Measurements from ENCODE around the gene PCDH15. TPM values are rescaled to one million over a fixed set of nuclear protein-coding genes. Genes with fewer than 3 reads are reported as not detected.
A peak's percentile ranks its signal among the peaks of the same experiment; 100 is the strongest.

PCDH15 gene
- total and polyA plus RNA-seq, 2 of the 13 experiments (the other 11 are each of a cell fraction or from before 2014, with no cell fraction given): not detected

DNA sequence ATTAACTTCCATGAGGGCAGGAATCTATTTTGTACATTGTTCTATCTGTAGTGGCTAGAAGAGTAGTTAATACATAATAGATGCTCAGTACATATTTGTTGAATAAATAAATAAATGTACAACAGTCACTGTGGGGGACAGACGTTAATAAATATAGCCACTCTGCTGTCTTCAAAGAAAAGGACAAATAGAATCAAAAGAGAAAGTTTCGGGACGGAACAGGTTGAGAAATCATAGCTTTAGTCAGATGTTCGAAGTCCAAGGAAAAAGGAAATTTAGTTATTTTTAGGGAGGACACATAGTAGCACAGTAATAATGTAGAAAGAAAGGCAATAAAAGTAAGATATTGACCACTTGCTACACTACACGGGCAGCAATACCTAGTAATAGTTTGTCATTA lies 861.4 kb downstream of the PCDH15 start (continued):
- TF ChIP-seq NFKBIZ (CRISPR knock-in tag; IDR thresholded peaks at IDR 0.05) (no peak), ZSCAN9 (CRISPR knock-in tag; IDR thresholded peaks at IDR 0.05; ENCODE audit: borderline replicate concordance) (no peak), POGZ (CRISPR knock-in tag; IDR thresholded peaks at IDR 0.05) (no peak), ZNF879 (CRISPR knock-in tag; IDR thresholded peaks at IDR 0.05) (no peak), ZC3H13 (CRISPR knock-in tag; IDR thresholded peaks at IDR 0.05) (no peak), ZNF747 (CRISPR knock-in tag; IDR thresholded peaks at IDR 0.05; ENCODE audit: borderline replicate concordance) (no peak), ZNF225 (CRISPR knock-in tag; IDR thresholded peaks at IDR 0.05) (no peak), LCORL (IDR thresholded peaks at IDR 0.05) (no peak), LCORL (CRISPR knock-in tag; IDR thresholded peaks at IDR 0.05) (no peak), ZSCAN25 (CRISPR knock-in tag; IDR thresholded peaks at IDR 0.05) (no peak), FOXA3 (CRISPR knock-in tag; IDR thresholded peaks at IDR 0.05) (peak; percentile 44; the same call in 1 of the 2 replicates), REXO4 (CRISPR knock-in tag; IDR thresholded peaks at IDR 0.05; ENCODE audit: borderline replicate concordance) (no peak), ZNF530 (CRISPR knock-in tag; IDR thresholded peaks at IDR 0.05; ENCODE audit: low read depth) (no peak), FOXJ3 (CRISPR knock-in tag; IDR thresholded peaks at IDR 0.05; ENCODE audit: borderline replicate concordance) (peak; percentile 29; the same call in 1 of the 2 replicates), PCBP1 (IDR thresholded peaks at IDR 0.05; ENCODE audit: borderline replicate concordance, low read depth, low read length) (no peak), POLR2G (IDR thresholded peaks at IDR 0.05; ENCODE audit: low read depth, low read length) (no peak)
- TF ChIP-seq, protein P1, sequence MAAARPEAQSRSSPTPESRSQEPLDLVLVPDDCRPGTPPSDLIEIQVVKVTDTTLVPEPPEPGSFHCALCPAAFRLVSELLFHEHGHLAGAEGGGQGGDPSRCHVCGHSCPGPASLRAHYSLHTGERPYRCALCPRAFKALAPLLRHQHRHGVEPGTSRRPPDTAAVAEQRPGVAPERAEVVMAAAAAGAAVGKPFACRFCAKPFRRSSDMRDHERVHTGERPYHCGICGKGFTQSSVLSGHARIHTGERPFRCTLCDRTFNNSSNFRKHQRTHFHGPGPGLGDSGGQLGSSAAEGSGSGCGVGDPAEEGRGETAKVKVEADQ (CRISPR knock-in tag; IDR thresholded peaks at IDR 0.05; ENCODE audit: borderline replicate concordance): no peak
- TF ChIP-seq, protein P2, sequence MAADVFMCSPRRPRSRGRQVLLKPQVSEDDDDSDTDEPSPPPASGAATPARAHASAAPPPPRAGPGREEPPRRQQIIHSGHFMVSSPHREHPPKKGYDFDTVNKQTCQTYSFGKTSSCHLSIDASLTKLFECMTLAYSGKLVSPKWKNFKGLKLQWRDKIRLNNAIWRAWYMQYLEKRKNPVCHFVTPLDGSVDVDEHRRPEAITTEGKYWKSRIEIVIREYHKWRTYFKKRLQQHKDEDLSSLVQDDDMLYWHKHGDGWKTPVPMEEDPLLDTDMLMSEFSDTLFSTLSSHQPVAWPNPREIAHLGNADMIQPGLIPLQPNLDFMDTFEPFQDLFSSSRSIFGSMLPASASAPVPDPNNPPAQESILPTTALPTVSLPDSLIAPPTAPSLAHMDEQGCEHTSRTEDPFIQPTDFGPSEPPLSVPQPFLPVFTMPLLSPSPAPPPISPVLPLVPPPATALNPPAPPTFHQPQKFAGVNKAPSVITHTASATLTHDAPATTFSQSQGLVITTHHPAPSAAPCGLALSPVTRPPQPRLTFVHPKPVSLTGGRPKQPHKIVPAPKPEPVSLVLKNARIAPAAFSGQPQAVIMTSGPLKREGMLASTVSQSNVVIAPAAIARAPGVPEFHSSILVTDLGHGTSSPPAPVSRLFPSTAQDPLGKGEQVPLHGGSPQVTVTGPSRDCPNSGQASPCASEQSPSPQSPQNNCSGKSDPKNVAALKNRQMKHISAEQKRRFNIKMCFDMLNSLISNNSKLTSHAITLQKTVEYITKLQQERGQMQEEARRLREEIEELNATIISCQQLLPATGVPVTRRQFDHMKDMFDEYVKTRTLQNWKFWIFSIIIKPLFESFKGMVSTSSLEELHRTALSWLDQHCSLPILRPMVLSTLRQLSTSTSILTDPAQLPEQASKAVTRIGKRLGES (CRISPR knock-in tag; IDR thresholded peaks at IDR 0.05; ENCODE audit: borderline replicate concordance): no peak
- TF ChIP-seq, protein P3, sequence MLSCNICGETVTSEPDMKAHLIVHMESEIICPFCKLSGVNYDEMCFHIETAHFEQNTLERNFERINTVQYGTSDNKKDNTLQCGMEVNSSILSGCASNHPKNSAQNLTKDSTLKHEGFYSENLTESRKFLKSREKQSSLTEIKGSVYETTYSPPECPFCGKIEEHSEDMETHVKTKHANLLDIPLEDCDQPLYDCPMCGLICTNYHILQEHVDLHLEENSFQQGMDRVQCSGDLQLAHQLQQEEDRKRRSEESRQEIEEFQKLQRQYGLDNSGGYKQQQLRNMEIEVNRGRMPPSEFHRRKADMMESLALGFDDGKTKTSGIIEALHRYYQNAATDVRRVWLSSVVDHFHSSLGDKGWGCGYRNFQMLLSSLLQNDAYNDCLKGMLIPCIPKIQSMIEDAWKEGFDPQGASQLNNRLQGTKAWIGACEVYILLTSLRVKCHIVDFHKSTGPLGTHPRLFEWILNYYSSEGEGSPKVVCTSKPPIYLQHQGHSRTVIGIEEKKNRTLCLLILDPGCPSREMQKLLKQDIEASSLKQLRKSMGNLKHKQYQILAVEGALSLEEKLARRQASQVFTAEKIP (CRISPR knock-in tag; IDR thresholded peaks at IDR 0.05; ENCODE audit: borderline replicate concordance): no peak
- TF ChIP-seq, protein P4, sequence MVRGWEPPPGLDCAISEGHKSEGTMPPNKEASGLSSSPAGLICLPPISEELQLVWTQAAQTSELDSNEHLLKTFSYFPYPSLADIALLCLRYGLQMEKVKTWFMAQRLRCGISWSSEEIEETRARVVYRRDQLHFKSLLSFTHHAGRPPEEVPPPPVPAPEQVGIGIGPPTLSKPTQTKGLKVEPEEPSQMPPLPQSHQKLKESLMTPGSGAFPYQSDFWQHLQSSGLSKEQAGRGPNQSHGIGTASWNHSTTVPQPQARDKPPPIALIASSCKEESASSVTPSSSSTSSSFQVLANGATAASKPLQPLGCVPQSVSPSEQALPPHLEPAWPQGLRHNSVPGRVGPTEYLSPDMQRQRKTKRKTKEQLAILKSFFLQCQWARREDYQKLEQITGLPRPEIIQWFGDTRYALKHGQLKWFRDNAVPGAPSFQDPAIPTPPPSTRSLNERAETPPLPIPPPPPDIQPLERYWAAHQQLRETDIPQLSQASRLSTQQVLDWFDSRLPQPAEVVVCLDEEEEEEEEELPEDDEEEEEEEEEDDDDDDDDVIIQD (CRISPR knock-in tag; IDR thresholded peaks at IDR 0.05; ENCODE audit: low read depth): peak; percentile 91; the same call in 1 of the 2 replicates
- TF ChIP-seq, protein P5, sequence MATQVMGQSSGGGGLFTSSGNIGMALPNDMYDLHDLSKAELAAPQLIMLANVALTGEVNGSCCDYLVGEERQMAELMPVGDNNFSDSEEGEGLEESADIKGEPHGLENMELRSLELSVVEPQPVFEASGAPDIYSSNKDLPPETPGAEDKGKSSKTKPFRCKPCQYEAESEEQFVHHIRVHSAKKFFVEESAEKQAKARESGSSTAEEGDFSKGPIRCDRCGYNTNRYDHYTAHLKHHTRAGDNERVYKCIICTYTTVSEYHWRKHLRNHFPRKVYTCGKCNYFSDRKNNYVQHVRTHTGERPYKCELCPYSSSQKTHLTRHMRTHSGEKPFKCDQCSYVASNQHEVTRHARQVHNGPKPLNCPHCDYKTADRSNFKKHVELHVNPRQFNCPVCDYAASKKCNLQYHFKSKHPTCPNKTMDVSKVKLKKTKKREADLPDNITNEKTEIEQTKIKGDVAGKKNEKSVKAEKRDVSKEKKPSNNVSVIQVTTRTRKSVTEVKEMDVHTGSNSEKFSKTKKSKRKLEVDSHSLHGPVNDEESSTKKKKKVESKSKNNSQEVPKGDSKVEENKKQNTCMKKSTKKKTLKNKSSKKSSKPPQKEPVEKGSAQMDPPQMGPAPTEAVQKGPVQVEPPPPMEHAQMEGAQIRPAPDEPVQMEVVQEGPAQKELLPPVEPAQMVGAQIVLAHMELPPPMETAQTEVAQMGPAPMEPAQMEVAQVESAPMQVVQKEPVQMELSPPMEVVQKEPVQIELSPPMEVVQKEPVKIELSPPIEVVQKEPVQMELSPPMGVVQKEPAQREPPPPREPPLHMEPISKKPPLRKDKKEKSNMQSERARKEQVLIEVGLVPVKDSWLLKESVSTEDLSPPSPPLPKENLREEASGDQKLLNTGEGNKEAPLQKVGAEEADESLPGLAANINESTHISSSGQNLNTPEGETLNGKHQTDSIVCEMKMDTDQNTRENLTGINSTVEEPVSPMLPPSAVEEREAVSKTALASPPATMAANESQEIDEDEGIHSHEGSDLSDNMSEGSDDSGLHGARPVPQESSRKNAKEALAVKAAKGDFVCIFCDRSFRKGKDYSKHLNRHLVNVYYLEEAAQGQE (IDR thresholded peaks at IDR 0.05; ENCODE audit: borderline replicate concordance in 1 of 2, low read depth in 1 of 2, low read length in 2 of 2): no peak

All from HepG2 (cell line).